Endothelial cell of hepatic sinusoid (primary cell): Measurements from ENCODE around the gene AOPEP.

Source experiments
- in situ Hi-C: cut with HindIII; loops from 2 replicates; pipeline ENCODE4 v1.10.0; 2017; ENCODE audit warnings: low sequenced_read_pairs

Gene AOPEP

DNA sequence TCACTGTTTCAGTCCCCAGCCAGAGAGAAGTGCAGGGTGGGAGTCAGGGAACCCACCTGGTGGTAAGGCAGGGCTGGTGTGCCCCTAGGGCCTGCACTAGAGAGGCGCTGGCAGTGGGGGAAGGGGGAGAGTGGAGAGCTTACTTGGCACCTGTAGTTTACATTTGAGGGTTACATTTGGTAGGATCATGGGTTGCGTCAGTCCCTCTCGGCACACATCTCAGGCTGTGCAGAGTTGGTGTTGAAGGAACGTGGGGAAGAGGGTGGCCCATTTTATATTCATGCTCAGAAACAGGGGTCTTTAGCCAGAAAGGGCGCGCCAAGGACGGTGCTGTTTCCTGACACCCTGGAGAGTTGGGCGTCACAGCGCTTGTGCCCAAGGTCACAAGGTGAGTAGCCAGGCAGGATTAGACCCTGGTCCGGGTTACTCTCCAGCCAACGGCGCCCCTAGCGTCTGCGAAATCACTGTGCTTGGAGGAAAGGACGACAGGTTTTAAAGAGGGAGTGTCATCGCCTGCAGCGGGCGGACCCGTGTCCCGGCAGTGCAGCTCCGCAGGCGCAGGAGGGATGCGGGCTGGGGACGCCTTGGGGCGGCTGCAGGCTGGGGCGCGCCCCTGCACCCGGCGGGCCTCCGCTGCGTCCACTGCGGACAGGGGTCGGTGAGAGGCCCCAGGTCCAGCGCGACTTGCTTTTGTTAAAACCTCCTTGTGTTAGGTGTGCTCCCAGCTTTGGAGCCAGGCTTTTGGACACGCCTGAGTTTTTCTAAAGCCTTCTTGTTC, 318.4 kb downstream of the AOPEP start:
- in situ Hi-C loops, result no loop called here

DNA sequence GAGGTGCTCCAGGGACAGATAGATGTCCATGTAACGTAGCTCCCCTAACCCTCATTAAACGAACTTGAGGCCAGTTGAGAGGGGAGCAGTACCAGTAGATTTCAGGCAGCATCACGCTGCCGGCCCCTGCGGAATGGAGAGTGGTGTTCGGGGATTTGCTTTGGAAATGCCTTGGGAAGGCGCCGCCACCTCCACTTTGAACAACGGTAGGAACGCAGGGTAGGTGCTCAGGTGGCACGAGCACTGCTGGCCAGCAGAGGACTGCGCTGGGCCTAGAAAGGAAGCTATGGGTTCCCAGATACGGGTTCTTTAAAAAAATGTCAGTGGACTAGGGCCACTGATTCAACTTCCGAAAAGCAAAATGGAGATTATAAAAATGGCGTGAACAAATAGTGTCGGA, 319.3 kb downstream of the AOPEP start:
- in situ Hi-C loops, result no loop called here

DNA sequence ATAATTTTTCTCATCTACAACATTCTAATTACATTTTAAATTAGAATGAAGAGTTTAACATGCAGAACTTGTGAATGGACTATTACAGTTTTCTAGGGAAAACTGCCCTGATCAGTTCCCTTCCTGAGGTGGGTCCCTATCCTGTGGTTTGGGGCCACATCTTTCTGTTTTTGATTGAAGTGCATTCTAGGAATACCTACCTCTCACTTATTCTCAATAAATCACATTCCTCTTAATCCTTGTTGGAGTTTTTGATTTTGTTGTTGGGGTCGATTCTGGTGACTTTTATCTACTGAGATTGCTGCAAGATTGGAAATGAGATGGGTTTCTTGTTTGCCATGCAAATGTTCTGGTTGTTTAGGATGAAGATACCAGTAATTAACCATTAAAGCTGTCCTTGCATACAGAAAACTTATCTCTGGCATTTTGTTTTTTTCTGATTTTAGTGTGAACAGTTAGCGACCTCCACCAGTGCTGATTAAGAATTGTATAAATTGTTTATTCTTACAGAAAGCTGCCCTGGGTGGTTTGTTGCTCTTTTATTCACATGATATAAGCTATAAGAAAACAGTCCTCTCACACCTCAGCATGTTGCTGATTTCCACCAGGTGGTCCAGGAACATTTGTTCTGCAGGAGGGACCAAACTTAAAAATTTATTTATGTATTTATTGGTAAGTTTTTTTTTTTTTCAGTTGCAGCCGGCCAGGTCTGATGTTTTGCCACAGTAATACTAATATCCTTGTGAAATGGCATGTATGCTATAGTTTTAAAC, 321.1 kb downstream of the AOPEP start:
- in situ Hi-C loops, result no loop called here

DNA sequence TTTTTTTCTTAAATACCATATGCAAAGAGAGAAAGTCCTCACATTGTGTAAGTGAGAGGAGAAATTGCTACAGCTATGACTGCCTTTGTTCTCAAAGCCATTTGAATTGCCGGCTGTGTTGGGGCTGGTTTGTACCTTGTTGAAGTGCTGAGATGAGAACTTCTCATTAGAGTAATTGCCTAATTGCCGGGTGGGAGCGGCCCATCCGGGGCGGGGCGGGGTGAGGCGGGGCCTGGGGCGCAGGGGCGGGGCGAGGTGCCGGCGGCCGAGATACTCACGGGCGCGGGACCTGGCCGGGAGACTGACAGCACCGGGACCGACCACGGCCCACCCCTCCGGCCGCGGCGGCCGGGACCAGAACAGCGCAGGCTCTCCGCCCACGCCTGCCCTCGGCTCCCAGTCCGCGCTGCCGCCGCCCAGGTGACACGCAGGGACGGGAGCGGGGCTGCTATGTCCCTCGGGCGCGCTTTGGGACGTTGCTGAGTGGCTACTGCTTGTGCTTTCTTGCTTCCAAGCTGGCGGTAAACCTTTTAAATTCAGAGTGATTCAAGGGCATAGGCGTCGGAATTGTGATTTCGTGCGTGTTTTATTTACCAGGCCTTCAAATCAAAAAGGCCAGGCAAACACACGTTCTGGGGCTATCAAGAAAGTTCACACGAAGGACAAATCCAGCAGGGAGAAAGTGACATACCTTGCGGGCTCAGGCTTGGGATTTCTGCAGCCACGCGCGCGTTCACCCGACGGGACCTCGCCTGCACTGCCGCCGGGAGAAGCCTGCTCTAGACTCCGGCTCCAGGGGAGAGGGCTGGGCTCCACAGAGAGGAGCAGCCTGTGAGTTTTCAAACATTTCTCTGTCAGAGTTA, 322.0 kb downstream of the AOPEP start:
- in situ Hi-C loops, result no loop called here

DNA sequence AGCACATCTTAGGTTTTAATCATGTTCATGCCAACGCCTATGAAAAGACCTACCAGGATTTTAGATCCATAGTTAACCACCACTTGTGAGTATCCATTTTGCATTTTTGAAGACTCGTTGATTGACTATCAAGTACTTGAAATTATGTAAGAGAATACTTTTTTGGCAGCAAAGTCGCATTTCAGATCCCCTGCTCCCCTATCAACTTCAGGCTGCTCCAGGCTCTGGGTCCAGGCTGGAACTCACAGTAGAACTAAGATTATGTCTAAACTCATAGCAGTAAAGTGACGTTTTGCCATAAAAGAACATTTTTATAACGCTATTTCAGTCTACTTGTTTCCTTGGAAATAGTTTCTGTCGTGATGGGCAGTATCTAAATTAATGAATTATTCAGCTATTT, 323.3 kb downstream of the AOPEP start:
- in situ Hi-C loops, result no loop called here

DNA sequence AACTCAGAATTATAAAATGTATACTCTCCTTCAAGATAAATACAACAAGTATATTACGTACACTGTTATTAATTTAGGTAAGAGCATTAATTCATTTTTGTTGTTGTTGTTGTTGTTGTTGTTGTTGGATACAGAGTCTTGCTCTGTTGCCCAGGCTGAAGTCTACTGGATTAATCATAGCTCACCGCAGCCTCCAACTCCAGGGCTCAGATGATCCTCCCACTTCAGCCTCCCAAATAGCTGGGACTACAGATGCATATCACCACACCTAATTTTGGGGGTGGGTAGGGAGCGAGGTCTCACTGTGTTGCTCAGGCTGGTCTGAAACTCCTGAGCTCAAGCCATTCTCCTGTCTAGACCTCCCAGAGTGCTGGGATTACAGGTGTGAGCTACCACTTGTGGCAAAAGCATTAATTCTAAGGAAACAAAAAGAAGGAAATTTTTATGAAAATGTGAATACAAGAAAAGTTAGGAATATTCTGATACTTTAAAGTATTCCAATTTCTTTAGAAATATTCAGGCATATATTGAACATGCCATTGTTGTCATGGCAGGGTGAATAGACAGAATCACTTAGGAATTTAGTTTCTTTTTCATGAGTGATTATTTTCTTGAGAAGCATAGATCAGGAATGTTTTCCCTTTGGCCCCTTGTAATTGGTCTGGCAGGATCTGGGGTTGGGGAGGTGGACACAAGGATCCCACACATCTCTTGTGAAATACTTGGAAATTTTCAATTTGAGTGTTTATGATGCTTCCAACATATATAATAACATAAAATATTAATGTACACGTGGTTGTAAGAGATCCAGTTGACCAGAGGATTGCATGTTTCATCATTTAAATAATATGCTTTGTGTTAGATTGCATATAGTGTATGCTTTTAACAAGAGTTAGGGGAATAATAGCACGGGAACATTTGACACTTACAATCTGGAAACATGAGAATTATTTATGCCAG, 327.4 kb downstream of the AOPEP start:
- in situ Hi-C loops, result no loop called here

DNA sequence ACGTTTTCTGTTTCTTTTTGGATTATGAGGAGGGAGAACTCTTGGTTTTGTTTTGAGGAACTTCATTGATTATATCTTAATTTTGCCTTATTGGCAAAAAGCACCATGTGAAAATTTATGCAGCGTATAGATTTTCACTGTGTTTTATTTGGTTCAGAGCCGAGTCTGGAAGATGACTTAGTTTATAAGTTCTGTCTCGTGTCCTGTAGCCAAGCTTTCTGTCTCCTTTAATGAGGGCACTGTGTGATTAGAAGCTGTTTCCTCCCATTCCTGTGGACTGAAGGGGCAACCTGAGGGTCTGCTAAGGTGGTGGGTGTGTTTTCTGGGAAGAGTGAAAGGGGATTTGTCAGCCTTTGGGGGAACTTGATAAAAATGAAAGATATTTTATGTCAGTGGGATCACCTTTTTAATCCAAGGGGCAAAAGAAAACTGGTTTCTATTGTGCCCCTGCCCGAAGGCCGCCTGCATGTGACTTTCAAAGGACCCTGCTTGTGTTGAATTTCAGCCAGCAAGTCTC, 328.9 kb downstream of the AOPEP start:
- in situ Hi-C loops, result loop anchor here (5.0 kb wide), 2 partner anchors 42 to 43 kb away; no protein-coding TSS in a partner anchor

DNA sequence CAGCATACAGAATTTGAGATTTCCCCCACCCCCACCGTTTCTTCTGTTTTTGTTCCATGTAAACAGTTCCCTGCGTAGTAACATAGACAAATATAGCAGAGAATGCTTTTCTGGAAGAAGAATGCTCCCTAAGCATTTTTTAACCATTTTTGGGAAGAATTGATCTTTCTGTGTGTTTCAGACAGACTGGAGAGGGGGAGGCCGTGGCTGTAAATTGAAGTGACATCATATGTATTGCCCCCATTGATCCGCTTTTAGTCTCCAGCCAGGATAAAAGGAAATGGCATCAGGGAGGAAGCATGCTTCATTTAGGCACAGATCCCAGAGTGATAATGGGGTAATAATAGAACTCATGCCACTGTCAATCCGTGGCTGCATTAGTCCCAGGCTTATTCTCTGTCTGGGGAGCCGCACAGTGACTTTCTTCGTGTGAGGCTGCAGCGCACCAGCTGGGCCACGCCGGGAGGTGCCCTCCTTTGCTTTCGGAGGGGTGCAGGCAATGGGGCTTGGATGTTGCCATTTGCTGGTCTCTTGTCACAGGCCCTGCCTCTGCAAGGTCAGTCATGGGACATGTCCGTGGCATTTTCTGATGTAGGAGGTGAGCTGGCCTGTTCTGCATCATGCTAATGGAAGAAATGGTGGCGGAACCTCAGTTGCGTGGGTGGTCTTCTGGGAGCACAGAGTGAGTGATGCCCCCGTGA, 329.5 kb downstream of the AOPEP start:
- in situ Hi-C loops, result loop anchor here (5.0 kb wide), 2 partner anchors 41 to 44 kb away; no protein-coding TSS in a partner anchor

DNA sequence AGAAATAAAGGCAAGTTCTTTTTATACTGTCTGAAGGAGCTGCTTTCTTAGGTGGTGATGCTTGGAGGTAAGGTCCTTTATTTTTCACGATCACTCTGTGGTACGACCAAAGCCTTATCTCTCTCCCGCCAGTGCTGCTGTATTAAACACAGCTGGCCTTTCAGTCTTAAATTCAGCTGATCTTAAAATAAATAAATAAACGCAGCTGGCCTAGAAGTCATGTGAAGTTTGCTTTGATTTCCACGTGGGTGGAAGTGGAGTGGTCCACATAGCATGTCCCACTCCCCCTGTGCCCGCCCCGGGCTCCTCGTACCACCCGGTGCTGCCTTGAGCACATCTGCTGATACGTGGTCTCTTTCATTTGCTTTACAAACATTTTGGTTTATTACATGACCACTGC, 330.6 kb downstream of the AOPEP start:
- in situ Hi-C loops, result loop anchor here (5.0 kb wide), 2 partner anchors 40 to 45 kb away; no protein-coding TSS in a partner anchor

DNA sequence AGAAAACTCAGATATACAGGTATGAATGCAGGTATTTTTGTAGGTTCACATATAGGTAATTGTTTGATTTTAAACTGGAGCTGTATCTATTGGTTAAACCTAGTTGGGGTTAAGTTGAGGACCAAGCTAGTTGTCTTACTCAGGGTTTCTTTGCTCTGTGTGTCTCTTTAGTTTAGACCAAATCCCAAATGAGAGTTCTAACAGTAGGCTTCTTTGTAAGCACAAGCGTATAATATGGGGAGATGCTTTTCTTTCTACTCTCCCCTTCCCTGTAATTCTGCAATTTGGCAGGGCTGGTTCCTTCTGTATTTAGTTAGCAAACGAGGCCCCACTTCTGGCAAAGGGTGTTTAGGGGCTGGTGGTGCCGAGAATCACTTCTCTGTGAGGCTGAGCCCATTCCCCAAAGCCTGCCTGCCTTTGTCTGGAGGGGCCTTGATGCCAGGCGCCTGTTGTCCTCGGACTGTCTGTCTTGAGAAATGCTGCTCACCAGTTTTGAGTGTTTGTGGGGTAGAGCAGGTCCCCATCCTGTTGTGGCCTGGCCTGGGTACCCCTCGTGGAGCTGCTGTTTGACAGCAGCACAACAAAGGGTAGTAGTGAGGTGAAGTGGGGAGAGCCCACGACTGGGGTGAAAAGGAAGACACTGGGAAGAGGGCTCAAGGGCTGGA, 331.8 kb downstream of the AOPEP start:
- in situ Hi-C loops, result loop anchor here (5.0 kb wide), 2 partner anchors 39 to 46 kb away; no protein-coding TSS in a partner anchor

DNA sequence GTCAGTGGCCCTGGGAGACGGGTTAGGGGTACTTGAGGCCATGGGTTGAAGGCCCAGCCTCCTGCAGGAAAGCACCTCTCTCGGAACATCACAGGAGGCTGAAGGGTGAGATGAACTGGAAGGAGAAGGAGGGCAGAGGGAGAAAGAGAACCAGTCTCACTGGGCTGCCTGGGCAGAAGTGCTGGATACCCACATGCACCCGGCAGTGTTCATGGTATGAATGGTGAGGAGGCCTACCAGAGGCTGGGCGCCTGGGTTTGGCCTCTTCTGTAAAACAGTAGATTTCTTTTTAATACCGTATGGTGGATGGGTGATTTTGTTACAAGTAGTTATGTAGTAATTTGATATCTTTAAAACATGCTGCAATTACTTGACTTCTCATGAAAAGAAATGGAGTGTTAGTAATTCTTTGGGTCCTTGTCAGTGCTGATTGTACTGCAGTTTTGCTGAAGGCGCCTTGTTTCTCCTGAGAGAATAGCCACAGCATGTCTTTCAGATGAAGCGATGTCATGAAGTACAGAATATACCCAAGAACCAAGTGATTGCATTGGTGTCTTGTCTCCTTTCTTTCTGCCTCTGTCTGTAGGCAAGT, 332.4 kb downstream of the AOPEP start:
- in situ Hi-C loops, result loop anchor here (5.0 kb wide), 2 partner anchors 38 to 47 kb away; no protein-coding TSS in a partner anchor

DNA sequence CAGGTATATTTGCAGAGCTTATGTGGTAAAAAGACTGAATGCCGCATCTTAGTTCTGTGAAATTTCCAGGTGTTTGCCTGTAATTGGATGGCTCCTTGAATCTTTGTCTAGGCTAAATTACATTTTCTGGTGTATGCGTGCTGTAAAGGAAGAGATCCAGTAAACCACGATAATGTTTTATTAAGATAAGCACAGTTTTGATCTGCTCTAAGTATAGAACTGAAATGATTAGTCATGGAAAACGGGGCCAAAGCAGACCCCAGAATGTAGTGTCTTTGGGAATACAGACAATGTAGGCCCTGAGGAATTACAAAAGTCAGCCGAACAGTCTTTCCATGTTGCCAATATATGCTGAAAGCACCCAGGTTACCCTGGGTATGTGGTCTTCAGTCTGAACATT, 333.7 kb downstream of the AOPEP start:
- in situ Hi-C loops, result no loop called here

DNA sequence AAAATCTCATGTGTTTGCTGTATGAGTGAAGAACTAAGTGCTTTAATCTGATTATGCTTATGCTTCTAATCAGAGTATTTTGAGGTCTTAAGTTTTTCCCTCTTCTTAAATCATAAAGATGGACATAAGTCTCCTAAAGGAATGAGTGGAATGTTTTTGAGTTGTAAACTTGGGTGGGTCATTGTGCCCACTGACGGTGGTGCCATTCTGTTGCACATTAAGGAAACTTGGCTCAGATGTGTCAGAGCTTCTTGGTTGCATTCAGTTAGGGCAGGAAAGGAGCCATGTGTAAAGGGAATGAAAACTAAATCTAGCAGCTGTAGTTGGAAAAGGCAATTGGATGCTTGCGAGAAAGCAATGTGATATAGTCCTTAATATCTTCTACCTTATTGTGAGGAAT, 334.4 kb downstream of the AOPEP start:
- in situ Hi-C loops, result no loop called here

DNA sequence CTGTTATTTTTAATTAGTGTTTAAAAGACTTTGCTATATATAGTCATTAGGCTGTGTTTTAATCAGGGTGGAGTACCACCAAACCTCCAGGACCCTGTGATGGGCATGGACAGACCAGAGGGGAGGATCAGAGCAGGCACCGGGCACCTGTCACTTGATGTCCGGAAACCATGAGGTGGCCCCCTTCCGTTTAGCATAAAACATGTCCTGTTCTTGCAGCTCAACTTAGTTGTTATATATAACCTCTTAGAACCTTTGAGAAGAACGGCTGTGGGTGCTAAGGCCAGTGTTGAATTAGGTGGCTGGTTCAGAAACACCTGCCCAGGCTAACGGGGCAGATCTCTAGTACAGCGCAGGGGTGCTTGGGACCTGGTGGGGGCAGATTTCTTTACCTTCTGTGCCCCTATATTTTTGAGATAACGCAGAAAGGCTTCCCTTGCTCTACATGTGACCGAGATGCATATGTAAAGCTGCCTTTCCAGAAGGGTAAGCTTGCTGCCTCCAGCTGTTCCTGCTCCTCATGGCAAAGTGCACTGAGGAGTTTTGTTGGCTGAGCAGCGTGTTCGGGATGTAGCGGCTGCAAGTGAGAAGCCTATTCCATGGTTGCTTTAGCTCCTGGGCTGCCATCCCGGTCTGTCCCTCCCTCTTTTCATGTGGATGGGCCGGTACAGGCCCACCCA, 335.6 kb downstream of the AOPEP start:
- in situ Hi-C loops, result no loop called here

DNA sequence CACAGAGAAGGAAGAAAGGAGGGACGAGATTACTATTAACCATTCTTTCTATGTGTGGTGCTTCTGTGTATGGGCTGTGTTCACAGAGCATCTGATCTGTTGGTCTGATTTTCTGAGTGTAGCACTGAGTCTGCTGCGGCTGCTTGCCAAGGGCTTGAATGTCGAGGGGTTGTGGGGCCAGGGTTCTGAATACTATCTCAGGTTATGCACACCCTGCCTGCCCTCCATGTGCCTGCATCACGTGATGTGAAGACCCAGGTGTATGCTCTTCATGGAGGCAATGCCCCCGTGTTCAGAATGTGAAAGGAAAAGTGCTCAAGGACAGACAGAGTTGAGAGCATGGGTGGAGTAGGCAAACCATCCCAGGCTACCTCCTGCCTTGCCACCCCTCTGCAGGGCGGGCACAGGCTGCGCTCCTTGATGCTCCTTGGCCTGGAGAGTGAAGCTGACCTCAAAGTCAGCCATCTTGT, 336.1 kb downstream of the AOPEP start:
- in situ Hi-C loops, result no loop called here

DNA sequence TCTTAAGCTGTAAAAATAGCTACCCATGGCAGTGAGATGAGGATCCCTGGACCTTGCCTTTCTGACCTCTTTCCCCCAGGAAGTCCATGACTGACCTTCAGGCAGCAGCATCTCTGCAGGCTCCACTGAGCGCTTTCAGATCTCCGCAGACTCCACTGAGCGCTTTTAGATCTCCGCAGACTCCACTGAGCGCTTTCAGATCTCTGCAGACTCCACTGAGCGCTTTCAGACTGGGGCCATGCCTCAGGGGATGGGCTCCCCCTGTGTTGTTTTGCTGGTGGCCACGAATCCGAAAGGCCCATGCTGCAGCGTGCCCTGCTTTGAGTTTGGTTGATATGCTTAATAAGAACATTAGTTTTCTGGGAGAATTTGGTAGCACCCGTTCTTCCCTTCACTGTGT, 336.8 kb downstream of the AOPEP start:
- in situ Hi-C loops, result no loop called here

DNA sequence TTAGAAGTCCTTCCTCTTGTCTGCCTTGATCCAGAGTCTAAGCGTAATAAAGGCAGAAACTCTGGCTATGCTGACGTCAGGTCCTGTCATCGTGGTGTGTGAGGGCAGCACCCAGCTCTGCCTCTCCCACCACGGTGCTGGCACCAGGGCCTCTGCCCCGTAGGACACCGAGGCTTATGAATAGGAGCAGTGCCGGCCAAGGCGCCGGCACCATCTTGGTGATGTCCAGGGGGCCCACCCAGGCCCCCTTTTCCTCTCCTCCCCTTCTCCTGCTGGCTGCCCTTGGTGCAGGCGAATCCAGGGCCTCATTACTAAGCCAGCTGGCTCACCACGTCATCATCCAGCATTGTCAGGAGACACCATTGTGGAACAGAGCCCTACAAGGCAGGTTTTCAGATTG, 338.7 kb downstream of the AOPEP start:
- in situ Hi-C loops, result no loop called here
